BE2C (cell line): Measurements from ENCODE around the gene CEP57L1.

ENCODE experiments used
- DNase-seq: peaks from one replicate; pipeline ENCODE4 v3.0.0-alpha.2; 2020
- H3K27me3 ChIP-seq: fragments of 250-450 bp; sonication (Bioruptor Pico); 2 replicates; pipeline ENCODE4 v1.5.1; 2020; ENCODE audit warnings: mild to moderate bottlenecking
- H3K36me3 ChIP-seq: fragments of 250-450 bp; sonication (Bioruptor Pico); 2 replicates; pipeline ENCODE4 v1.5.1; 2020; ENCODE audit warnings: mild to moderate bottlenecking
- H3K4me1 ChIP-seq: fragments of 250-450 bp; sonication (Bioruptor Pico); 2 replicates; pipeline ENCODE4 v1.5.1; 2020
- H3K4me3 ChIP-seq: 2 replicates; pipeline ENCODE4 v1.5.1; 2011; ENCODE audit warnings: low read depth, low read length
- H3K9me3 ChIP-seq: fragments of 250-450 bp; sonication (Bioruptor Pico); 2 replicates; pipeline ENCODE4 v1.5.1; 2020
- CTCF ChIP-seq: IDR thresholded peaks from 2 replicates; pipeline ENCODE4 v1.5.1; 2012; ENCODE audit warnings: mild to moderate bottlenecking, low read depth, low read length

The CEP57L1 gene

GRCh38 chr6:109094416-109095035 is 781 bp upstream of the CEP57L1 start, which contains the start of gene SESN1:
TSS of gene SESN1 (minus strand) at chr6:109094846. CDS start at chr6:109094073, 773 bp downstream.
- Histone ChIP-seq H3K4me3 (peak within 1 kb of the TSS; percentile 94), H3K9me3 (no peaks in the 10 kb centered on the region), H3K36me3 (no peaks in the 10 kb centered on the region), H3K27me3 (no peaks in the 10 kb centered on the region), H3K4me1 (peaks cover 3% of the 10 kb centered on the region; the same call in 1 of the 2 replicates)
- no peak for TF ChIP-seq CTCF
- DNase-seq, result peak; percentile 99

- DNase-seq, result no peak
- no peak for TF ChIP-seq CTCF
- Histone ChIP-seq H3K4me1 (no peaks in the 10 kb centered on the region), H3K27me3 (no peaks in the 10 kb centered on the region), H3K36me3 (no peaks in the 10 kb centered on the region), H3K4me3 (peak overlapping the region; percentile 94), H3K9me3 (no peaks in the 10 kb centered on the region)
Measured at GRCh38 chr6:109095835-109096084, 453 bp downstream of the CEP57L1 start.

- H3K4me3 ChIP-seq, result peak overlapping the region; percentile 94
- H3K27me3 ChIP-seq, result no peaks in the 10 kb centered on the region
- H3K4me1 ChIP-seq, result no peaks in the 10 kb centered on the region
- H3K9me3 ChIP-seq, result no peaks in the 10 kb centered on the region
- no peak for TF ChIP-seq CTCF
- H3K36me3 ChIP-seq, result no peaks in the 10 kb centered on the region
- no peak for DNase-seq
Measured at GRCh38 chr6:109096208-109096607, 901 bp downstream of the CEP57L1 start.

- no peaks in the 10 kb centered on the region for H3K27me3 ChIP-seq
- no peak for TF ChIP-seq CTCF
- no peaks in the 10 kb centered on the region for H3K36me3 ChIP-seq
- H3K4me1 ChIP-seq, result no peaks in the 10 kb centered on the region
- DNase-seq, result no peak
- no peak overlapping the region for H3K4me3 ChIP-seq
- no peaks in the 10 kb centered on the region for H3K9me3 ChIP-seq
Measured at GRCh38 chr6:109097661-109098060, 2.4 kb downstream of the CEP57L1 start.

GRCh38 chr6:109102762-109103161 is 7.5 kb downstream of the CEP57L1 start:
- TF ChIP-seq CTCF, result no peak

GRCh38 chr6:109103942-109104341 is 8.6 kb downstream of the CEP57L1 start:
- TF ChIP-seq CTCF, result no peak
- no peak for DNase-seq

More at GRCh38 chr6:109102762-109103161, 7.5 kb downstream of the CEP57L1 start:
- Histone ChIP-seq H3K4me3 (no peak overlapping the region), H3K36me3 (no peaks in the 10 kb centered on the region), H3K9me3 (no peaks in the 10 kb centered on the region), H3K27me3 (no peaks in the 10 kb centered on the region), H3K4me1 (no peaks in the 10 kb centered on the region)
- no peak for DNase-seq

More at GRCh38 chr6:109103942-109104341, 8.6 kb downstream of the CEP57L1 start:
- Histone ChIP-seq H3K4me3 (no peak overlapping the region), H3K36me3 (no peaks in the 10 kb centered on the region), H3K9me3 (no peaks in the 10 kb centered on the region), H3K4me1 (no peaks in the 10 kb centered on the region), H3K27me3 (no peaks in the 10 kb centered on the region)
